Central memory CD4-positive, alpha-beta T cell (primary cell): ENCODE results near the gene MYMK.

ENCODE experiments used
- DNase-seq: peaks from one replicate; pipeline ENCODE4 v3.0.0; 2022

The MYMK gene

GRCh38 chr9:133516256-133516960, 8.4 kb downstream of the MYMK start:
- no peak for DNase-seq

DNA sequence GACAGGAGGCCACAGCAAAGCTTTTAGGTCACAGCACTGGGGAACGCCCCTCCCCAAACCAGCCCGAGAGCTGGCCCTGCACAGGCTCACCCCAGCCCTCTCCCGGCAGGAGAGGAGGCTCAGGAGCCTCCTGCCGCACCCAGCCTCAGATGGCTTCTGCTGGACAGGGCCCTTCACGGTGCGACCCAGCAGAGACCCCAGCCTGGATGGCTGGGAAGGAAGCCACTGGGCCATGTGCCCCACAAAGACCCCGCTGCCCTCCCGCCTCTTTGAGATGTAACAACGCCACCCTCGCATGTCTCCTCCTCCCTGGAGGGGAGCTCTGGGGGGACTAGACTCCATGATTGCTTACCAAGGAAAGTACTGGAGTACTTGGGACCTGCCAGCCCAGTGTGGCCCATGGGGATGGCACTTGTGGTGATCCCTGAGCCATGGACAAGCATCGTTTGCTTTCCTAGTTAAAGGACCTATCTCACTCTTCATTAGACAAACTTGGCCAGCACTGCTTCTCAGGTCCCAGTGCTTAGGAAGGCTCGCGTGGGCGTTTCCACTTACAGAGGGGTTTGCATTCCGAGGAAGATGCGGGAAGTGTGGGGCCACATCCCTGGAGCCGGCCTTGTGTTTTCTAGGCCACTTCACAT, 9.0 kb downstream of the MYMK start:
- no peak for DNase-seq

DNA sequence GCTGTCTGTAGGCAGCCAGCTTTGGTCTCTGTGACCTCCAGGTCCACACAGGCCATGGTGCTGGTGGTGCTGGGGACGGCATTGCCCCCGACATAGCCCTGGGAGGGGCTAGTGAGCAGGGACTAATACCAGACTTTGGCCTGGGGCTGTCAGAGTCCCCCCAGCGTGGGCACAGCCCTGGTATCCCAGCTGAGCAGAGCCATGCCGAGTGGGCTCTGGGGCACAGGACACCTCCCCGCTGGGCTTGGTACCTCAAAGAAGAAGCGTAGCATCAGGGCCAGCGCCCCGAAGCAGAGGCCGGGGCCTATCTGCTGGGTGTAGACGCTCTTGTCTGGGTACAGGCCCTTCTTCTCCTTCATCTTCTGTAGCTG, 9.5 kb downstream of the MYMK start:
- no peak for DNase-seq

DNA sequence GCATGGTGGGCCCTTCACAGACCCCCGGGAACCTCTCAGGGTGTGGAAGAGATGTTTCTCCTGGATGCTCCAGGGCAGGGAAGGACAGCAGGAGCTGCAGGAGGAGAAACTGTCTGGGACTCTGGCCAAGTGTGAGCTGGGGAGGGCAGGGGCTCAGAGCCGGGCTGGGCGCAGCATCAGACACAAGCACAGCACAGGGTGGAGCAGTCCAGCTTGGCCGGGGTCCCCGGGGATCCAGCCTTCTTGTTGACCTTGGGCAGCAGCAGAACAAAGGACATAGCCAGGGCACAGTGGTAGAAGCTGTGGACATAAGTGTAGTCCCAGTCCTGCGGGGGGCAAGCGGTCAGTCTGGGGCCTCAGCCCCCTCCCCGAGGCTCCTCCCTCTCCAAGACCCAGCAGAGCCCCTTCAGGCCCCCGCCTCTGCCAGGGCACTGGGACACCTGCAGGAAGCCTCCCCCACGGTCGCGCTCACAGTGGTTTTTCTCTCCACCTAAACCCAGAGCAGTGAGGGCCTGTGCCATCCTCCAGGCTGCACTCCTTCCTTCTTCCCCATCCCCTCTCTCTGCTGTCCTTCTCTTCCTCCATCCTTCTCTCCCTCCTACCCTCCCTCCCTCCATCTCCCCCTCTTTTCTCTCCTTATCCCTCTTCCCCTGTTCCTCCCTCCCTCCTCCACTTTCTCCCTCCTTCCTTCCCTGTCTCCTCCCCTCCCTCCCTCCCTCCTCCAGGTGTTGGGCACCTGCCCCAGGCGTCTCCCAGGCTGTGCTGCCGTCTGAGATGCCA, 10.1 kb downstream of the MYMK start:
- no peak for DNase-seq

- no peak for DNase-seq
These were observed 11.3 kb downstream of the MYMK start for GRCh38 chr9:133513214-133514100.

- DNase-seq: no peak
These were observed 12.2 kb downstream of the MYMK start for GRCh38 chr9:133512253-133513213.

GRCh38 chr9:133511607-133512006, 13.2 kb downstream of the MYMK start:
- no peak for DNase-seq

DNA sequence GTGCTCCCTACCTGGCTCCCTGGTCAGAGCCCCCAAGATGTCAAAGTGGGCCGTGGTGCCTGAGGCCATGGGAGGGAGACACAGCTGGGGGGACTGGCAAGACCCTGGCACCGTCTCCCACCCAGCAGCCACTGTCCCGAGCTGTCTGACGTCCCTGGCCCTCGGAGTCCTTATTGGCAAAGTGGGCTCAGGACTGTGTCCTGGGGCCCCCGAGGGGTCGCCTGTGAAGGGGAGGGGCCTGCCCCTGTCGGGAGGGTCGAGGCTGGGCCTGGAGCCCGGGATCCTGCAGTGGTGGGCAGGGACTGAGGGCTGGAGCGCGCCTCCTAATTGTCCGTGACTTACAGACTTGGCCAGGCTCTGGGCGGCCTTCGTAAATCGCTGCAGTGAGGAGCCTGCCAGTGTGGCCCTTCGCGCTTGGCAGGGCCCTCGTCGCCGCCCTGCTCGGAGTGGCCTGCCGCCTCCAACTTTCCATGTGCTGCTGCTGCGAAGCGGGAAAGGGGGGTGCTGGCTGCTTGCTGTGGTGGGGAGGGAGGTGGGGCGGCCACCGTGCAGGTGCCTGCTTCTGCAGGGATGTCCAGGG, 13.7 kb downstream of the MYMK start:
- DNase-seq: no peak

DNA sequence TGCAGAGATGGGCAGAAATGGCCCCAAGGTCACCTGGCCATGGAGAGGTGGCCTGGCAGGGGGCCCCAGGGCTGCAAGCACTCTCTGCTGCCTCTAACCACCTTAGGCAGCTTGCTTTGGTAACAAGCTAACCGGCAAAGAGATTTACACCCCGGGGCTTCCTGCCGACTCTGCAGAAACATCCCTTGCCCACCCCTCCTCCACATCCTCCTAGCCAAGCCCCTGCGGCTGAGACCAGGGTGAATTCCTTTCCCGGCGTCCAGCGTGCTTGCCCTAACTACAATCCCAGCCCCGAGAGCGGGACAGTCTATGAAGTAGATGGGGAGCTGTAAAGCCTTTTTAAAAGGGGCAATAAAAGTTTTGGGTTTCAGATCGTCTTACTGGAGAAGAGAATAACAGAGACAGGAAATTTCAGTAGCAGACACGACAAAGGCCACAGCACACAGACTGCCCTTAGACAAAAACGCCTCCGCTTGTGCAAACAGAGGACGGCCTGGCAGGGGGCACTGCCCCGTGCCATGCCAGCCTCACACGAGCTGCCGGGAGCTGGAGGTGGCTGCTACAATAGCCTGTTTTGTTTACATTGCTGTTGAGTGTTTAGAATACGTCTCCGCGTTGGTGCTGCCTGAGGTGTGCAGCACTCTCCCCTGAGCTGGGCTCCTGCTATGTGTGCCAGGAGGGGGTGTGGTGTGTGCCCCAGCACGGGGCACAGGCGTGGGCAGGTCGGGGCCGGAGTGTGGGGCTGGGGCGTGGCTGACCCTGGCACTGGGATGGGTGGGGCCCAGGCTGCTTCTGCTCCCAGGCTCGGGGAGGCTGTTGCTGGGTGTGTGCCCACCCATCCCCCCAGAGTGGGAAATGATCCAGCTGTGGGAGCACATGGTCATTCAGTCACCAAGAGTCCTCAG, 15.3 kb downstream of the MYMK start:
- DNase-seq: no peak

GRCh38 chr9:133508046-133508445, 16.7 kb downstream of the MYMK start:
- DNase-seq: no peak

DNA sequence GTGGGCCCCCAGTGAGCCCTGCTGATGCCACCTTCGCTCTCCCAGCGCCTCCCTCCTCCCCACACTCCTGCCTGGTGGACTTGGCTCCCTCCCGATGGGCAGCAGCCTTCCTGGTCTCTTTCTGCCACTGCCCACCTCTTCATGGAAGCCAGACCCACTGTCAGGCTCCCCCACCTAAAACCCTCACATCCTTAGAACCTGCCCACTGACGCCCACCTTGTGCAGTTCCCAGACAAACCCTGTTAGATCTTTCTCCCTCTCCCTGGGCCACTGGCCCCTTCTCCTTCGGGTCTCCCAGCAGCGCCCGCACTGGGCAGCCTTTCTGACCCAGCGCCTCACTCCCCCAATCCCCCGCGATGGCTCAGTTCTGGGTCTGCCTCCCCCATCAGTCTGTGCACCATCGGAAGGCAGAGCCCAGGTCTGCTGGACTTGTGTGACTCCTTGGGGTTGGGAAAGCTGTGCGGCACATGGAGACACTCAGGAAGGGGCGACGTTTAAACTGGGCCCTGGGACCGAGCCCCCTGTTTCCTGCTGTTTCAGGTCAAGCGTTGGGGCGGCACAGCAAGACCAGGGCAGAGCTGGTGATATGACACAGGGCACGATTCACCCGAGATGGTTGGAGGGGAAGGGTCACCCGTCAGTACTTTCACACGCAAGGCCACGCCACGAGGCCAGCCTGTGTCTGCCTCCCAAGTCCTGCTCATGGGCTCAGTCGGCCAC, 17.4 kb downstream of the MYMK start:
- DNase-seq: no peak

DNA sequence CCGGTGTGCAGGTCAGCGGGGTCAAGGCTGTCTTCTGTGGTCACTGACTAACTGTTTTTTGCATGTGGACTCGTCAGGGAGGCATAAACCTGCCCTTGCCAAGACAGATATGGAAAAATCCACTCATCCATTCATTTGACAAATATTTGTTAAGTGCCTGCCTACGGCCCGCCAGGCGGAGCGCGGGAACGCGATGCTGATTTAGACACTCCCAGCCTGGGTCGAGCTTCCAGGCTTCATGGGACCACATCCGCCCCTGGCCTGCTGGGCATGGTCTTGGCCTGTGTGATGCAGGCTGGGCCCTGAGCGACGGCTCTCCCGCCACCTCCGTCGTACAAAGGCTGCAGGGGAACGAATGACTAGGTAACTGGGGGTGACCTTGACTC, 18.1 kb downstream of the MYMK start:
- DNase-seq: no peak

- no peak for DNase-seq
These were observed 18.7 kb downstream of the MYMK start for GRCh38 chr9:133505901-133506652.

DNA sequence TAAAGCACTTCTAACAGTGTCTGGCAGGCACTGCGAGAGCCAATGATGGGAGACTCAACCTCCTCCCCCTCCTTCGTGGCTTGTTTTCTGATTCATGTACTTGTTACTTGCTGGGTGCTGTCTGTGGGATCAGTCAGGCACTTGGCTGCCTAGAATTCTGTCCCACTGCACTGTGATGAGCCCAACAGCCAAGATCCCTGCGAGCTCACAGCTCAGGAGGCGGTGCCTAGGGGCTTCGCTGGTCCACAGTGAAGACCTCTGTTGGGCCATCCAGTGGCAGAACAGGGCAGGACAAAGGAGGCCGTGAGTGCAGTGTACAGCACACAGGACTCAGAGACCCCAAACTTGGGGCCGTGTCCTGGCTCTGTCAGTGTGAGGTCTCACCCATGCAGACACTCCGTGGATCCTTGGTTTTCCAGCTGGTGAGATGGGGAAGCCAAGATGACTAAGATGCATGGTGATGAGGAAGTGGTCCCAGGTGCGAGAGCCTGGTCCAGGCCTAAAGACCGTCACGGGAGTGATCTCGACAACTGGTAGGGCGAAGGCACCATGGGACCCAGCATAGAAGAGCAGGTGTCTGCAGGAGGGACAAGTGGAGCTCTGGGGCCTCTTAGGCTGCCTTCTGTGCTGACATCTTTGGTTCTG, 19.5 kb downstream of the MYMK start:
- no peak for DNase-seq

DNA sequence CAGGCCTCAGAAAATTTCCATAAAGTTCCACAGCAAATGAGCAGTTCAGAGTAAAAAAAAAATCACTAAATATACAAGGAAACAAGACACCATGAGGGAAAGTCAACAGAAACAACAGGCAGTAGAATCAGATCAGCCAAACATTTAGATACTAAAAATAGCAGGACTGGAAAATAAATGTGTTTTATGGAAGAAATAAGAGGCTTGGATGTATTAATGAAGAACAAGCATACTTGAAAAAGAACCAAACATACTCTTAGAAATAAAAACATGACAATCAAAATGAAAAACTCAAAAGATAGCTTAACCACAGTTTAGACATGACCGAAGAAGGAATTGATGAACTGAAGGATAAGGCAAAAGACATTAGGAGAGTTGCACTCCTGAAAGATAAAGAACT, 22.6 kb downstream of the MYMK start:
- DNase-seq: no peak

DNA sequence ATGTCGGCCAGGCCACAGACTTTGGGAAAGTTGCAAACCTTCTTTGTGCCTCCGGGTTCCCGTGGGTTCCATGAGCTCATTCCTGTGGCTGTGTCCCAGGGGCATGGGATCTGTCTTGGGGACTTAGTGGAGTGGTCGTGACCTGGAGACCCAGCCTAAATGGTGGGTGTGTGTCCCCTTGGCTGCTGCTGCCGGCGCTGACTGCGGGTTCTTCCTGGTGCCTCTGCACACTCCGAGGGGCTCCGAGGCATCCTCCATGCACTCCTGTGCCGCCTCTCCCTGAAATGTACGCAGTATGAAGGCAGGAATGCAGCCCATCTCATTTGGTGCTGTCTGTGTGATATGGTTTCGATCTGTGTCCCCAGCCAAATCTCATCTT, 24.9 kb downstream of the MYMK start:
- DNase-seq: no peak

GRCh38 chr9:133499132-133499891, 25.4 kb downstream of the MYMK start:
- no peak for DNase-seq
